DND-41 (cell line): ENCODE data around the gene JRKL.

Experiments used
- EZH2 ChIP-seq: IDR thresholded peaks from 3 replicates; pipeline ENCODE4 v1.6.1; 2012; ENCODE audit warnings: borderline replicate concordance, low read depth, mild to moderate bottlenecking, moderate library complexity, low read length, inconsistent platforms; ENCODE audit not compliant: severe bottlenecking
- TF ChIP-seq, protein P1 (sequence below): IDR thresholded peaks from 2 replicates; pipeline ENCODE4 v1.5.1; 2012; ENCODE audit warnings: borderline replicate concordance, low read length, moderate library complexity, mild to moderate bottlenecking; ENCODE audit not compliant: poor library complexity, severe bottlenecking; ENCODE audit errors: extremely low read depth

- TF ChIP-seq, protein P1, sequence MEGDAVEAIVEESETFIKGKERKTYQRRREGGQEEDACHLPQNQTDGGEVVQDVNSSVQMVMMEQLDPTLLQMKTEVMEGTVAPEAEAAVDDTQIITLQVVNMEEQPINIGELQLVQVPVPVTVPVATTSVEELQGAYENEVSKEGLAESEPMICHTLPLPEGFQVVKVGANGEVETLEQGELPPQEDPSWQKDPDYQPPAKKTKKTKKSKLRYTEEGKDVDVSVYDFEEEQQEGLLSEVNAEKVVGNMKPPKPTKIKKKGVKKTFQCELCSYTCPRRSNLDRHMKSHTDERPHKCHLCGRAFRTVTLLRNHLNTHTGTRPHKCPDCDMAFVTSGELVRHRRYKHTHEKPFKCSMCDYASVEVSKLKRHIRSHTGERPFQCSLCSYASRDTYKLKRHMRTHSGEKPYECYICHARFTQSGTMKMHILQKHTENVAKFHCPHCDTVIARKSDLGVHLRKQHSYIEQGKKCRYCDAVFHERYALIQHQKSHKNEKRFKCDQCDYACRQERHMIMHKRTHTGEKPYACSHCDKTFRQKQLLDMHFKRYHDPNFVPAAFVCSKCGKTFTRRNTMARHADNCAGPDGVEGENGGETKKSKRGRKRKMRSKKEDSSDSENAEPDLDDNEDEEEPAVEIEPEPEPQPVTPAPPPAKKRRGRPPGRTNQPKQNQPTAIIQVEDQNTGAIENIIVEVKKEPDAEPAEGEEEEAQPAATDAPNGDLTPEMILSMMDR, result no peak
- no peak for TF ChIP-seq EZH2
Observed at GRCh38 chr11:96391698-96392307, 2.0 kb downstream of the JRKL start.
